NCI-H2227 (cell line): ENCODE measurements around the gene IYD.

ENCODE experiments used
- DNase-seq: peaks from one replicate; lab custom pipeline; 2025; ENCODE audit not compliant: unreplicated experiment; lab: John Stamatoyannopoulos, UW

The IYD gene

DNA sequence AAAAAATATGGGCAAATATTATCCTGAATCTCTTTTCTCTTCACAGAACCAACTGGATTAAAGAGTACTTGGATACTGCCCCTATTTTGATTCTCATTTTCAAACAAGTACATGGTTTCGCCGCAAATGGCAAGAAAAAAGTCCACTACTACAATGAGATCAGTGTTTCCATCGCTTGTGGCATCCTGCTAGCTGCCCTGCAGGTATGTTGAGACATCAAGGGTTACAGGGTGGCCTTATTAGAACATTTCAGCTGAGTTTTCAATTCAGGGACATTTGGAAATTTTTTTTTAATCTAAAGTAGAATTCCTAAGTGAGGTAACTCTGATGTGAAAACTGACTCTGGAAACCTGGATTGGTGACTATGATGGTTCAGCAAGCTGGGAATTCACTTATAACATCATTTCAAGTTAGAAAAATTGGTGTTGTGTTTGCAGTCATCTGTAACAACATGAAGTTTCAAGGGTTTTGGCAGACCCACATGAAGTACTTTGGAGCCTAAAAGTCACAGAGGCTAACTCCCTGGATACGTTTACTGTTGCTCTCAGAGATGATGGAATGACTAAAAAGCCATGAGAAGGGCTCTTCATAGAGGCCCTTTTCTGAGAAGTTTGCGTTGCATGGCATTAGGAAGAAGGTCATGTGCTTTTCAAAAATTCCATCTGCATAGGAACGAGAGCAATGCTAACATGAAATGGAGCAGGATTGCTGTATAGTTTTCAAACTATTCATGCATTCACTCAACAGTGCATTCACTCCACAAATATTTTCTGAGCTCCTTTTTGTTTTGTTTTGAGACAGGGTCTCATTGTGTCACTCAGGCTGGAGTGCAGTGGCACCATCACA lies 25.5 kb downstream of the IYD start:
- DNase-seq, result no peak

GRCh38 chr6:150394899-150395295 lies 26.1 kb downstream of the IYD start:
- DNase-seq, result no peak

GRCh38 chr6:150395388-150396009 lies 26.7 kb downstream of the IYD start:
- peak; percentile 80 for DNase-seq

DNA sequence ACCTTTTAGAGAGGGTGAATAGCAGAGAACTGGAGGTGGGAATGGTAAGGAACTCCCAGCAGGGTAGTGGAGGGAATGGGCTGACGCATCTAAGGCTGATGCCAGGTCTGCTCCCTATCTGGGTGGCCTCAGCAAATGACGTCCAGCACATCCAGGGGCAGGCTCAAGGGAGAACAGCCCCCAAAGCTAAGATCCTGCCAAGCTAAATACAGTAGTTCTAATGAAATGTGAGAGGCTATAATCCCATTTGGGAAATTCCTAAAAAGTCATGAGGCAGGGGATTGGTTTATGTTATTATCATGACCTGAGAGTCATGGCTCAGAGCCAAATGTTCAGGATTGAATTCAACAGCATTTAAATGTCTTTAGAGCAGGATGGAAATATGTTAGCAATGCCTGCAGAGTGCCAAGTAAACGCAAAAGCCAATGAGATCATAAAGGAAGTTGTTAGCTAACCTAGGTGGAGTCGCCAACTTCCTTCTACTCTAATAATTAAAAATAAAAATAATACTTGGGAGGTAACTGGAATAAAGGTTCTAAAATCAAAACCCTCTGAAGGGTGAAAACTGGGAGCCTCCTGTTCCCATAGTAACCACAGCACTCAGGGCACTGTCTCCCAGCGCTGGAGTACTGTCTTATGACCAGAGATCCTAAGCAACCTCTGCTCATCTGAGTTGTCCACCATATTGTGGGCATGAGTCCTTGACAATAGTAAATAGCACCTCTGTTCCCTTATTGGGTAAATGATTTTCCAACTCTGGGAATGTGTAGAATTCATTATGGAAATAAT lies 34.8 kb downstream of the IYD start:
- peak; percentile 17 for DNase-seq

DNA sequence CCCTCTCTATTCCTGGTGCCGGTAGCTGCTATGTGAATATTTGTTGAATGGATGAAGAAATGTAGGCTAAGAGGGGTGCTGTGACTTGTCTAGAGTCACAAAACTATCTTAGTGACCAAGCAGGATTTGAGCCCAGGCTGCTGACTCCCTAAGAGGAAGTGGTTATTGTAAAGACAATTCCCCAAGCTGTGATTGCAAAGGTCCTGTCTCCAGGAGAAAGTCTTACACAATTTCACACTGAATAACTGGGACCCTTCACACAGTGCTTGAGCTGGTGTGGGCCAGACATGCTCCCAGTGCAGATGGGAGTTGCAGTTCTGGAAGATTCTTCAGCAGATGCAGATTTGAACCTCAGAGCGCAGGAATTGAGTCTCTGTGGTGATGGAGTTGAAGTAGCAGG lies 38.1 kb downstream of the IYD start:
- DNase-seq, result no peak

DNA sequence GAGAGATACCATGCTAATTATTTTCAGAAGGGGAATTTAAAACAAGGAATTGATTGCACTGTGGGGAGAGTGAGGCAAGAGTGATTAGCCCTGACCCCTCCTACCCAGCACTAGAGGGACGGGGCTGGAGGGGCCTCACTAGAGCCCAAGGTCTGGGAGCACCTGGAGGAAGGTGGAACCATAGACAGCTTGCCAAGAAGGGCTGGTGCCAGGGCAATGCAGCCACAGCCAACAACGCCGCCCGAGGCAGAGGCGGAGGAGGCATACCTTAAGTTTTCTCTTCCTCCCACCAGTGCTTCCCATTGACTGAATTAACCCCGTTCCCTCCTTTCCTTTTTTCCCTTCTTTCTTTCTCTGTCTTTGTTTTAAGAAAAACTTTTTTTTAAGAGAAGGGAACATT lies 40.0 kb downstream of the IYD start:
- no peak for DNase-seq

DNA sequence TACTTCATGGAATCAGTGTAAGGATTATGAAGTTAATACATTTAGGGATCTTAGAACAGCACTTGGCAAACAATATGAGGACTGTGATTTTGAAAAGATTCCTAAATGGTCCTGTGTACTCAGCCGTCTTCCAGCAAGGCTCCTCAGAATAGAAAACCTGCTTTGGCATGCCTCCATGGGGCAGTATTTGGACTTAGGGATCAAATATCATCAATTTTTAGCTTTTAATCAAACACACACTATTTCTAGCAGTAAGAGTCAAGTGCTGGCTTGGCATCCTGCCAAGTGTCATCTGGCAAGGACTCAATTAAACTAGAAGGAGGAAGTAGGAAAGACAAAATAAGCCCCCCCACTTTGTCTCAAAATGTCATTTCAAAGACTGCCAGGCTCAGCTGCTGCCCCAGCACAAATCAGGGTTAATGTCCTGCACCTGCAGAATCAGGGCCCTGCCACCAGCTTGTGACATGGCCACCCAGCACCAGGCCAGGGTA lies 40.8 kb downstream of the IYD start:
- peak; percentile 22 for DNase-seq

DNA sequence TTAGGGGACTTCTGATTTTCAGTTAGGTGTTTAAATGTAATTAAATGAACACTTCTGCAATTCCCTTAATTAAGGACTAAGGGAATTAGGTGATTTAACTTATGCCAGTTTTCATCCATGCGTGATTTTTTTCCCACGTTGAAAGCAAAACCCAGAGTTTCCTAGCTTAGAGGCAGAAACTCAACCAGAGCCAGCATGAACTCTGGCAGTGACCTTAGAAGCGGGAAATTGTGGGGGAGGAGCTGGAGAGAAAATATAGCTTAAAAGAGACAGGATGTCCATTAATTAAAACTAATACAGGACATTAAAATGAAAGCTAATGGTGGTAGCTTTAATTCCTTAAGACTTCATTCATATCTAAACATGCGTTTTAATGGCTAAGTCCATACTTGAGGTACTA lies 41.6 kb downstream of the IYD start:
- no peak for DNase-seq

- no peak for DNase-seq
Observed at GRCh38 chr6:150410906-150411305, 42.1 kb downstream of the IYD start.

DNA sequence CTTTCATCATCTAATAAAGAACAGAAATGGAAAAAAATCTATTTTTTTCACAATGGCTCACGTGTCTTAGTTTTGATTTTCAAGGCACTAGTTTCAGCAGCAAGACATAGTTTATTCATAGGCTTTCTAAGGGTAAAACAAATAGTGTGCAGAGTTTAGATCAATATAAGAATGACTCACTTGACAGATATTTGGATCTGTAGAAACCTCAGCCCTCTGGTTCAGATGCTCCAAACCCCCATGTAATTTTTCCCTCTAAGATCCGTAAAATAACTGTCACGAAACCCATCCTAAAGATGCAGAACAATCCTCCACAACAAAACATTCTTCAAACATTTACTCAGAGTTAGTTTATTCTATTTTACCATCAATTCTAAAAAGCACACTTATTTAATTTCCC lies 43.4 kb downstream of the IYD start:
- no peak for DNase-seq

GRCh38 chr6:150413198-150413597 lies 44.4 kb downstream of the IYD start:
- no peak for DNase-seq

GRCh38 chr6:150413781-150414281 lies 45.0 kb downstream of the IYD start:
- DNase-seq, result no peak

GRCh38 chr6:150416128-150416527 lies 47.3 kb downstream of the IYD start:
- no peak for DNase-seq

DNA sequence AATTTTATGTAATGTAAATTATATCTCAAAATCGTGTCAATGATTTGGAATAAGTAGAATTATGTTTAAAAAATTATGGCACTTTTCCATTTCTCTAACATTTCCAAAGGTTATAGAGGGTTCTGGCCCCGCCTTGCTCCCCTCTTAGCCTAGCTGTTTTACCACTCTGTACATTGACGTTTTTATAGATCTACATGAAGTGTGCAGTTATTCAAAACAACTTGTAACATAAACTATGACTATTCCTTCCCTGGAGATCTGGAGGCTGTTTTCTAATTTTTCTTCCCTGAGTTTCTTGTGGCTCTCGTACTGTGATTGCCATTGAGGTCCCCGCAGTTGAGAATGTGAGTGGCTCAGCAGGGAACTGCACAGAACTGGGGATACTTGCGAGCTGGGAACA lies 48.4 kb downstream of the IYD start:
- no peak for DNase-seq

GRCh38 chr6:150417899-150418826 lies 49.4 kb downstream of the IYD start:
- peak; percentile 59 for DNase-seq

GRCh38 chr6:150418827-150419594 lies 50.2 kb downstream of the IYD start:
- peak; percentile 60 for DNase-seq

GRCh38 chr6:150420428-150420827 lies 51.6 kb downstream of the IYD start:
- no peak for DNase-seq

GRCh38 chr6:150420926-150421325 lies 52.1 kb downstream of the IYD start:
- DNase-seq, result no peak

DNA sequence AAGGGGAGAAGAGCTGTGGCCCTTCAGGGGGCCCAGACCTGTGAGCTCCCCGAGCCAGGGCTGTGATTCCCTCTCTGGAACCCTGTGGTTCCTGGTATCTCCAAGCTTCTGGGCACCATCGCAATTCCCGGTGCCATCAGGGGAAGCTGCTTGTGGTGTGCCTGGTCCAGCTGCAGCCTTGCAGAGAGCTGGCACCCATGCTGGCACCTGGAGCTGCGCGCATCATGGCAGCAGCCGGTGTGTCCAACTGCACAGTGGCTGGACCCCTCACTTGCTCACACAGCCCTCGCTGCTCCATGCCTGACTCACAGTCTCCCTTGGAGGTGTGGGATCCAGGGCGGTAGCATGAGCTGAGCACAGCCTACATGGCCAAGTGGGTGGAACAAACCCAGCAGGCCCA lies 56.7 kb downstream of the IYD start:
- DNase-seq, result no peak

DNA sequence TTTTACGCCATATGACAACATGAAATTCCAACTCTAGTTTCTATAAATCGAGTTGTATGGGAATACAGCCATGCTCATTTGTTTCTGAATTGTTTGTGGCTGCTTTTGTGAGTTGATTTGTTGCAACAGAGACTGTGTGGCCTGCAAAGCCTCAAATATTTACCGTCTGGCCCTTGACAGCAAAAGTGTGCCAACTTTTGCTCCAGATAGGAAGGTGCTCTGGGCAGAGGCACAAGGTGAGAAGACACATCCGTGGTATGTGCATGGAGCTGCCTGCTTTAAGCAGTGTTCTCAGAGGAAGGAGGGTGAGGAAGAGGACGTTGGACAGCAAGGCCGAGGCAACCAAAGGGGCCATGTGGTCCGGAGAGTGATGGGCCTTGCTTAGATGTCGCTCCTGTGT lies 57.4 kb downstream of the IYD start:
- no peak for DNase-seq
